RWPE2 (cell line): ENCODE data around the gene CLSTN2.

Experiments
- ATAC-seq: fragments of 200-7000 bp; cut with Tn5 transposase; 3 replicates; pipeline ENCODE4 v1.9.1; 2021; ENCODE audit warnings: low read depth
- DNase-seq: peaks from one replicate; pipeline ENCODE4 v3.0.0-alpha.2; 2020; ENCODE audit warnings: low spot score
- H3K27ac ChIP-seq: fragments of 450-650 bp; 2 replicates; pipeline ENCODE4 v1.5.1; 2017; ENCODE audit warnings: mild to moderate bottlenecking; ENCODE audit not compliant: poor library complexity, severe bottlenecking
- H3K27me3 ChIP-seq: fragments of 250-450 bp; sonication (Bioruptor Pico); 2 replicates; pipeline ENCODE4 v1.5.1; 2021; ENCODE audit warnings: mild to moderate bottlenecking, moderate library complexity; ENCODE audit not compliant: insufficient read depth, poor library complexity, severe bottlenecking
- H3K36me3 ChIP-seq: fragments of 250-450 bp; sonication (Bioruptor Pico); 2 replicates; pipeline ENCODE4 v1.5.1; 2020; ENCODE audit warnings: low read depth, mild to moderate bottlenecking, moderate library complexity
- H3K4me1 ChIP-seq: fragments of 250-450 bp; sonication (Bioruptor Pico); 2 replicates; pipeline ENCODE4 v1.5.1; 2021; ENCODE audit warnings: mild to moderate bottlenecking, moderate library complexity; ENCODE audit not compliant: insufficient read depth, poor library complexity, severe bottlenecking
- H3K4me3 ChIP-seq: fragments of 250-450 bp; sonication (Bioruptor Pico); 2 replicates; pipeline ENCODE4 v1.5.1; 2021; ENCODE audit warnings: mild to moderate bottlenecking, moderate library complexity; ENCODE audit not compliant: severe bottlenecking
- H3K9me3 ChIP-seq: fragments of 250-450 bp; sonication (Bioruptor Pico); 2 replicates; pipeline ENCODE4 v1.5.1; 2021; ENCODE audit warnings: mild to moderate bottlenecking, moderate library complexity; ENCODE audit not compliant: severe bottlenecking
- CTCF ChIP-seq: fragments of 450-650 bp; IDR thresholded peaks from one replicate; pipeline ENCODE4 v1.5.1; 2017; ENCODE audit warnings: mild to moderate bottlenecking, moderate library complexity; ENCODE audit not compliant: poor library complexity, severe bottlenecking

Gene CLSTN2

DNA sequence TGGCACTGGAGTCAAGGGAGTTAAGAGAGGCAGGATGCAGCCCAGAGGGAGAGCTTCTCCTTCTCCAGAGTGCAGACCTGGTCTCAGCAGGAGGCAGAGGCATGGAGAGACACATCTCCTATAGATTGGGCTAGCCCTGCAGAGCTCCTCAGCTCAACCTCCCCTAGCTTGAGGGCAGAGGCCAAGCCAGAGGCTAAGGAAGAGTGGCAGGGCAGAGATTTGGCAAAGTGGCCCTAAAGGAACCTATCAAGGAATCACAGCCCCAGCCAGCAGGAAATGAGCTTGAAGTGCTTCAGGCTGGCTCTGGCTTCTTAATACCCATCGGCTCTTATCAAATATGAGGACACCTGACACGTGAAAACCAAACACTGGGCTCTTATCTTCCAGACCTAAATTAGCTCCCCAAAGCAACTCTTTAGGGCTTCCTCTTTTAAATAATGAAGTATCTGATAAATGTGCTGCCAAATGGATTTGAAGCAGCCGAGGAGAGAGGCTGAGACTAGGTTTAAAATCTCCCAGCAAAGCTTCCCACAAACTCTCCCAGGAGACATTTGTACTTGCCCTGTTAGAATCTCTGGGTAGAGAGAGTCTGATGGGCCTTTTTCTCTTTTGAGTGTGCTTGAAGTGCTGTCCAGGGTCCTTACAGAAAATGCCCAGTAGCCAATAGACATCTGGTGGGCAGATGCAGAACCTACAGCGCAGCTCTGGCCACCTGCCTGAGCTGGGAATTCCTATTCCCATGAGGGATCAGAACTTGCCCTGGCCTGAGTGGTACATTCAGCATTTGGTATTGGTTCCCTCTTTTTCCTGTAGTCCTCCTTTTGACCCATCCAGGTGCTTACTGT is 271.4 kb downstream of the CLSTN2 start:
- H3K27me3 ChIP-seq: no peaks in the 10 kb centered on the region
- no peaks in the 10 kb centered on the region for H3K9me3 ChIP-seq
- TF ChIP-seq CTCF: peak; percentile 32
- H3K4me1 ChIP-seq: no peaks in the 10 kb centered on the region
- DNase-seq (no peak), ATAC-seq (peak; percentile 72; the same call in 2 of the 3 replicates)
- no peak overlapping the region for H3K27ac ChIP-seq
- no peak overlapping the region for H3K4me3 ChIP-seq
- no peaks in the 10 kb centered on the region for H3K36me3 ChIP-seq

DNA sequence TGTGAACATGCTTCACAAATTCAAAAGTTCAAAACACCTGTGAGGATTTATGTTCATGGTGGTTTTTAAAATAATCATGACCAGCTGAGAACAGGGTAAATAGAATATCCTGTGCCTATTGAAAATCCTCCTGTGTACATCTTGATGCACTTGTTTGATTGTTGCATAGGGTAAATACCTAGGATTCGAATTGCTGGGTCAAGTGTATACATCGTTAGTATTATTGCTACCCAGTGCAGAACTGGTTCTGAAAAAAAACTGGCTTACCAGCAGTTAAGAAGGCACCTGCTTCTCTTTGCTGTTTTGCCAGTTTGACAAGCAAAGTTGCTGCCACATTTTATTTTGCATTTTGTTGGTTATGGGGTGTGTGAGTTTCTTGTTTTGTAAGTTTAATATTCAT is 272.6 kb downstream of the CLSTN2 start:
- no peaks in the 10 kb centered on the region for H3K27me3 ChIP-seq

DNA sequence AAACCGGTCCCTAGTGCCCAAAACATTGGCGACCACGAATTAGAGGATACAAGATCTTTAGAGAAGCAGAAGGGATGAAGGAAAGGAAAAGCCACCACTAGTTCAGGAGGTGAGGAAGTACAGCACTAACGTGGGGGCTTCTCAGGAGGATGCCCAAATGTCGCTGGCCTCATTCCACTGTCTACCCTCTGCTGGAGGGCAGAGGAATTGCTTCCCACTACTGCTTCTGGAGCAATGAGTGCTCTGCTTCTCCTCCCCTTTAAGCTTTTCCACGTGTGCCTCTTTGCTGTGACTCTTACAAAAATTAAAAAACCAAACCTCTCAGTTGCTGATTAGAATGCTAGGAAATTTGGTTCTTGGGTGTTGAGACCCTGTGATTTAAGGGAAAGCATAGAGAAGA is 281.3 kb downstream of the CLSTN2 start:
- ATAC-seq: peak; percentile 55; the same call in 1 of the 3 replicates
- Histone ChIP-seq H3K27ac (no peak overlapping the region), H3K36me3 (no peaks in the 10 kb centered on the region), H3K9me3 (no peaks in the 10 kb centered on the region), H3K4me3 (no peak overlapping the region), H3K27me3 (no peaks in the 10 kb centered on the region), H3K4me1 (no peaks in the 10 kb centered on the region)
- TF ChIP-seq CTCF: peak; percentile 37
- no peak for DNase-seq

More for the DNA sequence above, 272.6 kb downstream of the CLSTN2 start:
- no peaks in the 10 kb centered on the region for H3K9me3 ChIP-seq
- H3K4me1 ChIP-seq: no peaks in the 10 kb centered on the region
- H3K36me3 ChIP-seq: no peaks in the 10 kb centered on the region
- no peak for TF ChIP-seq CTCF
- H3K4me3 ChIP-seq: no peak overlapping the region
- DNase-seq: no peak
- no peak for ATAC-seq
- H3K27ac ChIP-seq: no peak overlapping the region

DNA sequence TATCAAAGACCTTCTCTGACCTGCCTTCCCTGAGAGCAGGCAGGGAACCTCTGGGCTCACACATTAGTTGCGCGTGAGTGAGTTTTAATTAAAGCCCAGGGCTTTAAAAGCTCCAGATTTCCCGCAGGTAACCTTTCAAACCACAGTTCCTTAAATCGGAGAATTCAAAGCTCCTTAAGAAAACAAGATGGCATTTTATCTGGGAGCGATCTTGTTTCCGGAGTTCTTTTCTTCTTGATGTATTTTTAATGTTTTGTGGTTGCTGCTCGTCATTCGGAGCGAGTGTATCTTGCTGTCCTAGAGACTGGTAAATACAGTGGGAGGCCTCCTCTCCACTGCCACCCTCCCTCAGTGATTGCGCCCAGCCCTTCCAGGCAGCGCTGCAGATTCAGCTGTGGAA is 284.3 kb downstream of the CLSTN2 start:
- no peaks in the 10 kb centered on the region for H3K4me1 ChIP-seq
- no peaks in the 10 kb centered on the region for H3K9me3 ChIP-seq
- no peaks in the 10 kb centered on the region for H3K27me3 ChIP-seq
- no peak for TF ChIP-seq CTCF
- no peaks in the 10 kb centered on the region for H3K36me3 ChIP-seq
- no peak overlapping the region for H3K4me3 ChIP-seq
- ATAC-seq (no peak), DNase-seq (no peak)
- no peak overlapping the region for H3K27ac ChIP-seq

DNA sequence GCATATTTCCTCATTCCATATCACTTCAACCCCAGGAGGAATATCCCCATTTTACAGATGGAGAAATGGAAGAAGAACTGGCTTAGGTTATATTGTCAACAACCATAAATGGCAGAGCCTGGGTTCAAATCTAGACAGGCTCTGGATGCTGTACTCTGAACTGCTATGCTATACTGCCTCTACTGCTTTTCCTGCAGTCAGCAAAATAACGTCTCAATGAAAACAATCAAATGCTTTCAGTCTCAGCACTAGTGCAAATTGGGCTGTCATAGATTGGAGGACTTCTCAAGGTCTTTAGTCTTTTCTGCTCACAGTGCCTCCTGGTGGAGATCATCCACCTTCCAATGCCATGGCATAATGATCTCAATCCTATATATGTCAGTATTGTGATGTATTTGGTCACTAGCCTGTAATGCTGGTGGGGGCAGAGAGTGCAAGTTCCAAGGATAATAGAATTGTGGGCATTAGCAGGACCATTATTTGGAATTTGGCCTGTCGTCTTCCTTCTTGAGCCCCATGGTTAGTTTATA is 285.0 kb downstream of the CLSTN2 start:
- TF ChIP-seq CTCF: no peak
- Histone ChIP-seq H3K4me3 (no peak overlapping the region), H3K9me3 (no peaks in the 10 kb centered on the region), H3K36me3 (no peaks in the 10 kb centered on the region), H3K27ac (no peak overlapping the region), H3K4me1 (no peaks in the 10 kb centered on the region), H3K27me3 (no peaks in the 10 kb centered on the region)
- DNase-seq (no peak), ATAC-seq (no peak)
